ENCODE results near the gene ZBTB6.
"Not testable (repeated sequence)": the region's sequence is repeated elsewhere in the genome, so short reads cannot be mapped to it uniquely, and the experiment has no call there.

DNA sequence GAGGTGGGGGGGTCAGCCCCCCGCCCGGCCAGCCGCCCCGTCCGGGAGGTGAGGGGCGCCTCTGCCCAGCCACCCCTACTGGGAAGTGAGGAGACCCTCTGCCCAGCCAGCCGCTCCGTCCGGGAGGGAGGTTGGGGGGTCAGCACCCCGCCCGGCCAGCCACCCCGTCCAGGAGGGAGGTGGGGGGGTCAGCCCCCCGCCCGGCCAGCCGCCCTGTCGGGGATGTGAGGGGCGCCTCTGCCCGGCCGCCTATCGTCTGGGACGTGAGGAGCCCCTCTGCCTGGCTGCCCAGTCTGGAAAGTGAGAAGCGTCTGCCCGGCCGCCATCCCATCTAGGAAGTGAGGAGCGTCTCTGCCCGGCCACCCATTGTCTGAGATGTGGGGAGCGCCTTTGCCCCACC, 45.8 kb downstream of the ZBTB6 start:
- TF ChIP-seq, protein P1, sequence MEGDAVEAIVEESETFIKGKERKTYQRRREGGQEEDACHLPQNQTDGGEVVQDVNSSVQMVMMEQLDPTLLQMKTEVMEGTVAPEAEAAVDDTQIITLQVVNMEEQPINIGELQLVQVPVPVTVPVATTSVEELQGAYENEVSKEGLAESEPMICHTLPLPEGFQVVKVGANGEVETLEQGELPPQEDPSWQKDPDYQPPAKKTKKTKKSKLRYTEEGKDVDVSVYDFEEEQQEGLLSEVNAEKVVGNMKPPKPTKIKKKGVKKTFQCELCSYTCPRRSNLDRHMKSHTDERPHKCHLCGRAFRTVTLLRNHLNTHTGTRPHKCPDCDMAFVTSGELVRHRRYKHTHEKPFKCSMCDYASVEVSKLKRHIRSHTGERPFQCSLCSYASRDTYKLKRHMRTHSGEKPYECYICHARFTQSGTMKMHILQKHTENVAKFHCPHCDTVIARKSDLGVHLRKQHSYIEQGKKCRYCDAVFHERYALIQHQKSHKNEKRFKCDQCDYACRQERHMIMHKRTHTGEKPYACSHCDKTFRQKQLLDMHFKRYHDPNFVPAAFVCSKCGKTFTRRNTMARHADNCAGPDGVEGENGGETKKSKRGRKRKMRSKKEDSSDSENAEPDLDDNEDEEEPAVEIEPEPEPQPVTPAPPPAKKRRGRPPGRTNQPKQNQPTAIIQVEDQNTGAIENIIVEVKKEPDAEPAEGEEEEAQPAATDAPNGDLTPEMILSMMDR (IDR thresholded peaks at IDR 0.05), result not testable (repeated sequence)
- not testable (repeated sequence) for TF ChIP-seq POLR2A, EP300 (IDR thresholded peaks at IDR 0.05)
